Measurements from ENCODE around the gene GMNC.
"Not testable (repeated sequence)": the region's sequence is repeated elsewhere in the genome, so short reads cannot be mapped to it uniquely, and the experiment has no call there.

The GMNC gene

DNA sequence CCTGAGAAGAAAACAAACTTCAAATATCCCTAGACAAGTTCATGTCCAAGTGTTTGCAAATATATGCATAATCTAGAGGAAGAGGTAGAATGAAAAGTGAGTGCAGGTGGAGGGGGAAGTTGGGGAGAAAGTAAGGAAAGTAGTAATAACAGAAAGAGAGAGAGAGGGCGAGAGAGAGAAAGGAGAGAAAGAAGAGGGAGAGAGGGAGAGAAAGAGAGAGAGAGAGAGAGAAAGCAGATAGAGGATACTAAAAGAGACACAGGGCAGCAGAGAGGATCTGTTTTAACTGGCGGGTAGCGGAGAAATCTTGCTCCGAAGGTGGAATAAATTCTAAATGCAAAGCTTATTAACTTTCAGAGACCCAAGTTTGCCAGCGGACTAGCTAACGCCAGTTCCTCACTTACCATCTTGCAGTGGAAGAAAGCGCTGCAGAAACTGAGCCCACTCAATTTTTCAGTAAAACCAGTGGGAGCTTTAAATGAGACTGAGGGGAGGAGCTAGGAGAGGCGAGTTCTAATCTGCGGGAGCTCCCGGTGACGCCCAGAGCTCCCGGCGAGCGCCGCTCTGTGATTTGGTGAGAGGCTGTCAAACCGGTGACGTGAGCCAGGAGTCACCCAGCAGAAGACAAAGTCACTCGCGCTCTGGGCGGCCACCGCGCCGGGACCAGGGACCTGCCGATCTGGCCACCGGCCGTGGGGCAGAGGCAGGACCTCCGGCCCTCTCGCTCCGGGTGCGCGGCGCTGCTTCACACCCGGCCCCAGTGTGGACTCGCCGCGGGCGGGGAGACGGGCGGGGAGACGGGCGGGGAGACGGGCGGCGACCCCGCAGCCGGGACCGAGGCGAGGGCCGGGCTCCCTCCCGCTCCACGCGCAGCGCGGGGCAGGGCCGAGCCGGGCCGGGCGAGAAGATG, at the start of gene GMNC:
Gene GMNC, minus strand, starts transcription at position 486 of the 910 bp plus-strand sequence. Its CDS starts 79 bp downstream, at position 407.
- no peak for FAIRE-seq

DNA sequence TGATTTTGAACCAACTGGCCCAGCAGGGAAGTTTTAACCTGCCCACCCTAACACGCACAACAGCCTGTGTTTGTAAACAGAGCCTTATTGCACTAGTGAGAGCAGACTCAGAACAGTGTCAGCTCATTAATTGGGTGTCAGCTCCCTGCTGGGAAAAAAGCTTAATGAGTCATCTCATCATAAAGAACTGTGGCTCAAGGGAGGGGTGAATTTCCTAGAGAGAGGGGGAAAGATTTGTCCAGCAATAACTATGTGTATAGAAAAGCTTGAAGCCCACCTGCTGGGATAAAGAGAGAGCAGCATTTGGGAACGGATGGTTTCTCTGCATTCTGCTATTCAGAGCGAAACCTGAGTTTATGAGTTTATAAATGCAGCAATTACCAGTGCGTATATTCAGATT, 48.9 kb upstream of the GMNC start:
- FAIRE-seq = no peak

- no peak for FAIRE-seq
Observed at GRCh38 chr3:190909908-190910307, 47.4 kb upstream of the GMNC start.

- no peak for FAIRE-seq
Observed at GRCh38 chr3:190903156-190903555, 40.7 kb upstream of the GMNC start.

GRCh38 chr3:190902292-190902691, 39.8 kb upstream of the GMNC start:
- FAIRE-seq = no peak

DNA sequence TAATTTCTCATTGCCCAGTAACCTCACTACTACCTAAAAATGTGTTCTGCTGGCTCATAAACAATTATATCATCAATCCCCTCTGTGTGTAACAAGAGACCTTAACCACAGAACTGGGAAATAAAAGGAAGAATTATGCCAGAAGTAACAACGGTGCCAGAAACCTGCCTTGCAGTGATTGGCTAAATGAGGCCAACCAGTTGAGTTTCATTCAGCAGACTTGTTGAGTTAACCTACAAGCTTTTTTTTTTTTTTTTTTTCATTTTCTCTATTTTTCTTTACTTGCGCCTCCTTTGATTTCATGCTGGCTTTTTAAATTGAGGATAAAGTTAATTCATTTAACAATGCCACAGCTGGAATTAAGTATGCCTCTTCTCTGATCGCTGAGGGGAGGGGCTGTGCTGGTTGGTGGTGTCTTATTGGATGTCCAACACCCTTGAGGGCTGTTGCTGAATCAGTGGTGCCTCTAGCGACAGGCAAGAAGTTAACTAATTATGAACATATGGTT, 30.0 kb upstream of the GMNC start:
- FAIRE-seq = no peak

- no peak for FAIRE-seq
Observed at GRCh38 chr3:190886945-190887344, 24.5 kb upstream of the GMNC start.

DNA sequence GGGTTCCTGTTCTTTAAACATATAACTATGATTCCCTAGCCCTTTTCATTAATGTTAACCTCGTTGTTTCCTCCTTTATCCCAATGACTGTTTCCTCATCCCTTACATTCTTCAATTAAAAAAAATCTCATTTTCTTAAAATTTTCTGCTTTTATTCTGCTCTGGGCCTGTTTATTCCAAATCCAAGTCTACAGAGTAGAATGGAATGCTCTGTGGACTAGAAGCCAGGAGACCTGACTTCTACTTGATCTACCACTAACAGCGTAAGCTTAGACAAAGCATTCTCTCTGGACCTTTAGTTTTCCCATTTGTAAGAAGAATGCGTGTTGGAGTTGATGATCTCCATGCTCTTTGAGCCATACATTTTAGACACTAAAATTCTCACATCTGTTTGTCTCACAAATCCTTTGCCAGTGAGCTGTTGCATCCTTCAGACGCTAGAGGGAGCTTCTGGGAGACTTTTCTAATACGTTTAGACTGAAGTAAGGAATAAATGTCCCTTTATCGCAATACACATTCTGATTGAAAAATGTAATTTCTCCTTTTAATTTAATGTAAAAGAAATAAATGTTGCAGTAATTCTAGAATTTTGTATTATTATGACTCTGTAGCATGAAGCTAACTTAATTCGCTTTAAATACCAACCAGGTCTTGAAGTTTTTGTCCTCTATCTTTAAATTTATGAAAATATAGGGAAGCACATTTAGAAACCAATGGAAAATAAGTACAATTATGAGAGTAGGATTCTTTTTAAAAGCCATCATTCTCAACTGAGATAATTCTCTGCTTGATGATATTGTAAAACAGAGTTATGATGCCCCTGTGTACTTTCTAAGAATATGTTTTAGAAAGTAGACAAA, 21.7 kb upstream of the GMNC start:
- peak; percentile 97 for FAIRE-seq

DNA sequence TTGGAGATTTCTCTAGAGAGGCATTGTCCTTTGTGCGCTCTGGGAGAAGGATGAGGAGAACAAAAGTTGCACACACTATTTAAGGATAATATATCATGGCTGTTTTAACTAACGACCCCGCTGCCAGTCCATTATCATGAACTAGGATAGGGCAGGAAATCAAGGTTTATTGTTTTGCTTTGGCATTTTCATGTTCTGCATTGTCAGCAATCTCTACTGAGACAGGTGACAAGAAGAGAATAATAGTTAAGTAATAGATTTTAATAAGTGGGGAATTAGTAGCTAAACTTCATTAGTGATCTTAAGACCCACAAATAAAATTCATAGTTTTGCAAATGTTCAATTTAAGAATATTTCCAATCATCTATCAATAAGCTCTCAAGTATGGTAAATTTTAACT, 20.6 kb upstream of the GMNC start:
- no peak for FAIRE-seq

DNA sequence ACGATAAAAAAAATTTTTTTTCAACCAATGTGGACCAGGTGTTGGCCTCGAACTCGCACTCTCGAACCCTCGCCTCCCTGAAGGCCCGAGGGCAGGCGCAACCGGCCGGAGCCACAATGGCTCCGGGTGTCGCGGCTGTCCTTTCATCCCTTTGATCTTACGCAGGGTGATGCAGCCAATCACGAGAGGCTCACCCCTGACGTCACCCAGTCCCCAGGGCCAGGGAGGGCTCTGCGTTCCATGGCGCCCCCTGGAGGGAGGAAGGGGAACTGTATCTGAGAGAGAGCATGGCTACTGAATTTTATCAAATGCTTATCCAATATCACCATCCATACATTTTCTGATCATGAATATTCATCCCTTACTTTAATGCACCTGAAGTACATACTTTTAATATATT, 15.4 kb upstream of the GMNC start:
- no peak for FAIRE-seq

GRCh38 chr3:190876433-190876832, 13.9 kb upstream of the GMNC start:
- not testable (repeated sequence) for FAIRE-seq

DNA sequence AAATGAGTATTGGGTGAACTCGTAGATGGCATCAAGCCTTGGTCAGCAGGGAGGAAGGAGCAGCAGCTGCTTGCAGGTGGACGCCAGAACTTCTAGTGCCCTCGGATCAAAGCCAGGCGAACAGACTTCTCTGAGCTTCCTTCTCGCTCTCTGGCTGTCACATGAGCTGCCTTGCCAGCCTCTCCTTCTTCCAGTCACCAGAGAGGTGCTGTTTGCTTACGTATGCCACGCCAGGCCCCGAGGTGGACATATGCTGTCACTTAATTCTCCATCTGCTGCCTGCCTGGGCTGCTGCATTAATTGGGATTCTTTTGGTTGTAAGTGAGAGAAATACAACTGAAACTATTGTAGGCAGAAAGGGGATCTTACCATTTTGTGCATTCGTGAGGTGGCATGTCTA, 12.6 kb upstream of the GMNC start:
- not testable (repeated sequence) for FAIRE-seq

- no peak for FAIRE-seq
Observed at GRCh38 chr3:190870127-190870526, 7.6 kb upstream of the GMNC start.

GRCh38 chr3:190867071-190867470, 4.6 kb upstream of the GMNC start:
- FAIRE-seq = no peak

GRCh38 chr3:190865828-190866227, 3.3 kb upstream of the GMNC start:
- no peak for FAIRE-seq

DNA sequence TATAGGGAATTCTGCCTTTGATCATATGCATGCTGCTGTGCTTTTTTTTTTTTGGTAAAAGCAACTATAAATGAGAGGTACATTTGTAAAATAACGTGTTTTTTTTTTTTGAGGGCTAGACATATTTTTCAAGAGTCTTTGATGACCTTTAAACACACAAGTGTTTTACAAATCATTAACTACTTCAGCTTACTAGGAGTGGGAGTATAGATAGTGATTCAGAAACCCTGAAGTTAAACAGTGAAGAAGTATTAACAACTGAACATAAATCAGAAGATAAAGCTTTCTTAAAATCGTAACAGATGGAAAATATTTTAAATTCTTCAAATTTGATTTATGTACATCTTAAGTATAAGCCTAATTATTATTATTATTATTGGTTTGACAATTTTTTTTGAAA, 2.9 kb upstream of the GMNC start:
- FAIRE-seq = peak; percentile 67

GRCh38 chr3:190864002-190864401, 1.5 kb upstream of the GMNC start:
- FAIRE-seq = no peak

- no peak for FAIRE-seq
Observed at GRCh38 chr3:190863119-190863465, 598 bp upstream of the GMNC start.

DNA sequence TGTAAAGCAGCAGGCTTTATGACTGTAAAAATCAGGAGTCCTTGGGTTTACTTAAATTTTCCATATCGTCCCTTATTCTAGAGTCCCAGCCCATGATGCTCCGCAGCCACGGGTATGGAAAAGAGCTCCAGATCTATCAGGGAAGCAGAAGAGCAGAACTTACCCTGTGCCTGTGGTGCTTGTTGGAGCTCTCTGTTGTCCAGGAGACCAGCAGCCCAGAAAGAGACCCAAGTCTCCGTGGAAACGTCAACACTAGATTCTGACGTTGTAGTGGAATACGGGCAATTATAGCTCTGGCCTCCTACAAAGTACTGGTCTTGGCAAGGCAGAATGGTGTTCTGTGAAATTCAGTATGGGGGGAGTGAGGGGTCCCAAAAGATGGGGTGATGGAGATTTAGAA, 2.0 kb downstream of the GMNC start:
- no peak for FAIRE-seq

- FAIRE-seq = no peak
Observed at GRCh38 chr3:190855151-190855550, 7.3 kb downstream of the GMNC start.

DNA sequence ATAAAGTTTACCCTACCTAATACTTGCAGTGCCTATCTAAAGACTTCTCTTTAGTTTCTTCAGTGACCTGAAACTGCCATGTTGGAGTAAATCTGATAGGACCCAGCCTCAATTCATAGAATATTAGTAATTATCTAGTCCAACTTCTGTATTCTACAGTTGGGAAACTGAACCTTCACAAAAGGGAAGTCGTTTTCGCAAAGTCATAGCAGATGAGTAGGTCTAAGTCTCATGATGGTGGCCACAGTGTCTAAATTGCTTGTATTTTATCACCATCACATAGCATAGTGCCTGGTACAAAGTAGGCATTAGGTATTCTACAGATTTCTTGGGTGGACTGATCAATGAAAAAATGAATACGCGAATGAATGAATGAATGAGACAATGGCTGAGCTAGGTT, 8.4 kb downstream of the GMNC start:
- no peak for FAIRE-seq

DNA sequence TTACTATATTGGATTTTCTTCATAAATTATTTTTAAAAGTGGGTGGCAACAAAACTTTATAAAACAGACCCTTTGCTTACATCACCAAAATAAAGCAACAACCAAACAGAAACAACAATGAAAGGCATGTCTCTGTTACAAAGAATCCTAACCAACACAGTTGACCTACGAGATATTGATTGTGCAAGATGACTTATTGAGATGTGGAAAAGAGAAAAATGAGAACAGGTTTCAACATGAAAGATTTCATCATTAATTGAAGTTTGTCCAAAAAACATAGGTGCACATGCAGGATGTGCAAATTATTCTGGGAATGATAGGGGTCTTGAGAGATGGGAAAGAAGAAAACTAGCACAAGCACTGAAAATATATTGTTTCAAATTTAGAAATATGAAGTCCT, 9.0 kb downstream of the GMNC start:
- FAIRE-seq = no peak

DNA sequence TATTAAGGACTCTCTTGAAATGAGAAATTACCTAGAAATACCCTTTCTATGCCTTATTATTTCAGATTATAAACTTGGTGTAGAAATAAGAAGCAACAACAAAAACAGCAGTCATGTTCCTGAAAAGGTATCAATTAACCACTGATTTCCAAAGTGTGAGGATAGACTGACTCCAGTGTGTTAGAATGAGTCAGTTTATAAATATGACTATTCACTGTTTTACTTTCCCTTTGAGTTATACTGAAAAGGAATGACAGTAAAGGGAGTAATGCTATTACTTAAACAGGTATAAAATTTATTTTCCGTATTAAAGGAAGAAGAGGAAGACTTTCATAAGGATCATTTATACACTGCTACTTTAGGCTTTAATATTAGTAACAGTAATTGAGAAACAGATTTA, 12.9 kb downstream of the GMNC start:
- no peak for FAIRE-seq

GRCh38 chr3:190848870-190849269, 13.6 kb downstream of the GMNC start:
- no peak for FAIRE-seq

Data from G401.6 (cell line).